Measurements from ENCODE around the gene MED26.

GRCh38 chr19:16668176-16668575, 40.2 kb upstream of the MED26 start:
- TF ChIP-seq GATA2 (IDR thresholded peaks at IDR 0.05; ENCODE audit: low read depth, low read length) (no peak), GATA3 (IDR thresholded peaks at IDR 0.05; ENCODE audit: low read depth, low read length) (no peak)

All from SH-SY5Y (cell line).